Measurements from ENCODE around the gene TRIM44.
A peak's percentile ranks its signal among the peaks of the same experiment; 100 is the strongest.
"Not testable (repeated sequence)": the region's sequence is repeated elsewhere in the genome, so short reads cannot be mapped to it uniquely, and the experiment has no call there.

Gene TRIM44

DNA sequence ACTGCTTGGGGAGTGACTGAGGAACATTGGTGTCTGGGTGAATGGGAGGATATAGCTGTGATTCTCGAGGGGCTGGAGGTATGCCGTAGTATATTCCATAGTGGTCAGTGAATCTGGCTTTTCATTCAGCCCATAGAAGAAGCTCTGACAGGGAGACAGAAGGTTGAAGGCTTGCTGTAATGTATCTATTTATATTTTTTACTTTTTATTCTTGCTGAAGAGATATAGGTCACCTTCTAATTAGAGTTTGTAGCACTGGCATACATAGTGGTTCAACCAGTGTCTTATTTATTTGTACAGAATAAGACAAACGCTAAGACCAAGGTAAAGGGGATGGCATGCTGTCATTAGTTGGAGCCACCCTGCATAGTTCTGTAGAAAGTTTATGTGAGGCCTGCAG lies 10.0 kb downstream of the TRIM44 start:
- DNase-seq (ENCODE audit: low spot score): no peak

GRCh38 chr11:35675901-35676610 lies 13.5 kb downstream of the TRIM44 start:
- DNase-seq (ENCODE audit: low spot score): peak; percentile 20

DNA sequence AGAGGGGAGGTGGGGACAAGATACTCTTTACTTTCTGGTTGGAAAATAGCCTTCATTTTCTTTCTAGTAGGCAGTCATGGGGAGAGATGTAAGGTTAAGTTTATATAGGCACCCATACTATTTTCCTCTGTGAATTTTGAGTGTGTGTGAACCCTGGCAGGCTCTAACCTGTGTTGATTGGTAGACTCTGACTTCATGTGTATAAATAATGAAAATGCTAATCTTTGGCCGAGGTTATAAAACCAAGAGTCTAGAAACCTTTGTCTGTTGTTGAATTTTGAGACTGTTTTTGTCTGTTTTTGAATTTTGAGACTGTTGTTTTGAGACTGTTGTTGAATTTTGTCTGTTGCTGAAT lies 14.0 kb downstream of the TRIM44 start:
- DNase-seq (ENCODE audit: low spot score): no peak

DNA sequence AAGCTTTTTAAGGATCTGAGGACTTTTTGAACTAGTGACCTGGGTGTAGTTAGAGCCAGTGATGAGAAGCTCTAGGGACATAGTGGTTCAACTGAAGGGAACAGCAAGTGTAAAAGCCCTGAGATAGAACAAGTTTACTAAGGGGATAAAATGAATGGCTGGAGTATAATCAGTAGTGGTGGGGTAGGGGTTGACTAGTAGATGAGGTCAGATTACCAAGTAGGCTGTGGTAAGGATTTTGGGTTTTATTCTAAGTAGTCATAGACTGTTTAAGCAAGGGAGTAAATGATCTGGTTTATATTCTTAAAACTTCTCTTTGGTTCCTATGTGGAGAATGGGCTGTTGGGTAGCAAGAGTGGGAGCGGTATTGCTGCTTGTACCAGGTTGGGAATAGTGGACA lies 15.3 kb downstream of the TRIM44 start:
- DNase-seq (ENCODE audit: low spot score): no peak

DNA sequence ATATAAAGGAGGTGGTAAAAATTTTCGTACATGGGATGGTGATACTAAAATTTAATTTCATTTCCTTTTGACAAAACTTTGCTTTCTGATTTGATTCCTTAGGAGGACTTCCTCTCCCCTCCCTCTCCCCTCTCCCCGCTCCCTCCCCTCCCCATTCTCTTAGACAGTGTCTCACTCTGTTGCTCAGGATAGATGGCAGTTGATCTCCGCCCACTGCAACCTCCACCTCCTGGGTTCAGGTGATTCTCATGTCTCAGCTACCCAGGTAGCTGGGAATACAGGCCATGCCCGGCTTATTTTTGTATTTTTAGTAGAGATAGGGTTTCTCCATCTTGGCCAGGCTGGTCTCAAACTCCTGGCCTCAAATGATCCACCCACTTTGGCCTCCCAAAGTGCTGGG lies 15.9 kb downstream of the TRIM44 start:
- DNase-seq (ENCODE audit: low spot score): no peak

DNA sequence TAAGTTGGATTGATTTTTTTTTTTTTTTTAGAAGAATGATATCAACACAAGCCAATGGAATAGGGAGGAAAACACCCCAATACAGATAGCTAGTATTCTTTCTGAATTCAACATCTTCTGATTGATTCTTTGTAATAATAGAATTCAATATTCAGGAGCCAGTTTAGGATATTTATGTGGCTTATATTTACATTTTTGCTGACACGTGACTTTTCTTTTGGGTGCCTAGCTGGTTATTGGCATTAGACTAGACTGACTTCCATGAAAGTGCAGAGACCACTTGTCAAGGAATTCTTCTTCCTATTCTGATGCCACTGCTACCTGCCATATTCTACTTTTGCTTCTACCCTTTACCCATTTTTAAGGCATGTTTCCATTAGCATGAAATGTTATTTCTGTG lies 16.4 kb downstream of the TRIM44 start:
- no peak for DNase-seq (ENCODE audit: low spot score)

- DNase-seq (ENCODE audit: low spot score): no peak
These were observed 17.9 kb downstream of the TRIM44 start for GRCh38 chr11:35680506-35680905.

DNA sequence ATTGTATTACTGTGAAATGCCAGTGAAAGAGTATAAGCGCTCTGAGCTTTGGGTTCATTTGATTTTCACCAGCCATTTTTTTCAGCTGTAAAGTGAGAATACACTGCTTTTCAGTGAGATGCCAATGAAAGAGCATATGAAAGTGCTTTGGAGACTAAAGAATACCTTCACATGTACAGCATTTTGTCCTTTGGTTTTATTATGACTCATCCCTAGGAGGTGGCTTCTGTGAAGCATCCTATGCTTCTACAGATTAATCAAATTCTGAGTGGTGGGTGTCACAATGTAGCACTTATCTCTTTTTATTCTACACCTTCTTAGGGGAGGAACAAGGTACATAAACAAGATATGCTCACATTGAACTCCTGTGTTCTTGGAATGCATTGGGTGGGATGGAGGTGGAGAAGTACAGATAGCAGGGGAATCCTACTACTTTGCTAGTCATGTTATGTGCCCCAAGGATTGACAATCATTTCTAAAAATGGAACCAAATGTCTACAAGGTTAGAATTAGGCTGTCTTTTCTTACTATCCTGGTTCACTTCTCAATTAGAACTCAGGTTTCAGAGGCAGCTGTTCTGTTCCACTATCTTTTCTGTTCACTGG lies 18.7 kb downstream of the TRIM44 start:
- no peak for DNase-seq (ENCODE audit: low spot score)

DNA sequence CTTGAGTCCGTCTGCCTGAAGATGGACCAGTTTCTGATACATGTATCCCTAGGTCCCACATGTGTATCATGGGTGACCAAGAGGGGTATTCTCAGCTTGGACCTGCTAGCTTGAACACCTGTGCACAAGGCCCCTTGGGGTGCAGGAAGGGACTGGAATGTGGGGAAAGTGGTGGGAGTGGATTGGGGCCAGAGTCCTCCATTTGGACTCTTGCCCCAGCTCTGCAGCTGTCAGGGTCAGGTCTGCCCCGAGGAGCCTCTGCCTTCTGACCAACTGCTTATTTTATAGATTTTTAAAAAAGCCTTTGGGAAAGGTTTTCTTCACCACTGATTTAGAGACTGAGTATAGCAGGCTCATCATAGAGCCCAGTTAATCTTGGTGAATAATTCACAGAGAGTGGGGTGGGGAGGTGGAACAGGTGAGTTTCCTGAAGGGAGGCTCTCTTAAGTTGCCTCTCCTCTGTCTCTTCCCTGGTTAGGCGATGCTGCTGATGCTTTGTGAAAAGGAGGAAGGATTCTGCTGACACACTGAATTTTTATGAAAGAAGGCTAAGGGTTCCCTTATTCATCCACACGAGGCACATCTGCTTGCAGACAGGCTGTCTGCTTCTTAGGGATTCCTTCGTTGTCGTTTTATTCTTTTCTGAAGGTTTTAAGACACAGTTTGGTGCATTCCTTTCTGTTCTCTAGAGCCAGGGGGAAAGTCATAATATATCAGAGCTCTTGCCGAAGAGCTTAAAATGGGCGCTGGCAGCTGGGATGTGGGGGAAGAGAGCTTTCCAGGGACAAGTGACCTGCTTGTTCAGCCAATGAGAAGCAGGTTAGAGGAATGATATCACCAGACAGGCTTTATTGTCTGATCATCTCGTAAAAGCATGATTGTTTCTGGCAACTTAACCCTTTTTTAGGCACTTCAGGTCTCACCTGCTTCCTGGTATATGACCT lies 19.9 kb downstream of the TRIM44 start:
- DNase-seq (ENCODE audit: low spot score): peak; percentile 69

- DNase-seq (ENCODE audit: low spot score): no peak
These were observed 21.3 kb downstream of the TRIM44 start for GRCh38 chr11:35683728-35684339.

DNA sequence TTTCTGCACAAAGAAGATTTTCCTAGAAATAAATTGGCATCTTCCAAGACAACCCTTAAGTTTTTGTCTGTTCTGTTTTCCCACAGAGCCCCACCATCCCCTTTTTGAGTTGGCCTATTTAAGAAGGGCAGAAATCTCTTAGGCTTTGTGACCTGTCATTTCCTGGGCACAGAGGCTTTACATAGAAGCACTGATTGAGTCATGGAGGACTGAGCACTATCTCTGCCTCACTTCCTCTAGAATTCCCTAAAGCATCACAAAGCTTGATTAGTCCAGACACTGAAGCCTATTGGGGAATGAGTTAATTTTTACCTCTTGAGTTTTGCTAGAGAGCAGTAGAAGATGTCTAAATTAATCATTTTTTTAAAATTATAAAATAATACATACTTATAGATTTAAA lies 25.4 kb downstream of the TRIM44 start:
- DNase-seq (ENCODE audit: low spot score): no peak

- no peak for DNase-seq (ENCODE audit: low spot score)
These were observed 26.8 kb downstream of the TRIM44 start for GRCh38 chr11:35689081-35689996.

- DNase-seq (ENCODE audit: low spot score): no peak
These were observed 39.6 kb downstream of the TRIM44 start for GRCh38 chr11:35702126-35702525.

DNA sequence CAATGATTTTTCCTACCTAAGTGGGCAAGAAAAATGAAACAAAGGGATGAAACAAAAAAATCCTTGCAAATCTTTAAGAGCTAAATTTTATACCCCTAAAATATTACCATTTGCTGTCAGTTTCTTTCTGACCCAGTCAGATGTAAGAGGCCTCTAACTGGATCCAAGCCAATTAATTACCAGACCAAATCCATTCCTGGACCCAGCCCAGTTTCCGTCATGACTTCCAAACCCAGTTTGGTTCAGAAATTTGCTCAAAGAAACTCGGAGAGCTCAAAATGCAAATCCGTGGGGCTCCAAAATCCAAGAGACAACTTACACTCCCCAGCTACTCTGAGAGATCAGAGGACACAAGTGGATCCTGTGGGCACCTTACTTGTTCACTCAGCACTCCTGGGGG lies 46.8 kb downstream of the TRIM44 start:
- no peak for DNase-seq (ENCODE audit: low spot score)

- DNase-seq (ENCODE audit: low spot score): no peak
These were observed 48.8 kb downstream of the TRIM44 start for GRCh38 chr11:35711173-35711910.

DNA sequence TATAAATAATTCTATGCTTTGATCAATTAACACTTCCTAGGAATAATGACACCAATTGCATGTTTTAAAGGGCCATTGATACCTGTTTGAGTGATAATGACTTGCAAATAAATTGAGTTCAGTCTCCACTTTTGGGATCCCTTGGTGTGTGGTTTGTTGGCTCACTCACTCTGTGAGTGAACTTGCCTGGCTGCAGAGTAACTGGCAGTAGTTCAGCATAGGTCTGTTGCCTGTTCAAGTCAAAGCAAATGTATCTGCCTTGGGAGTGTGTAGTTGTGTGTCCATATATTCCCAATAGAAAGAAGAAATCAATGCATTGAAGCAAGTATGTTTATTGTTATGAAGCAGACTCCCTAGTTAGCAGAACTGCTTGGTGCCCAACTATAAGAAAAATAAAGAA lies 49.3 kb downstream of the TRIM44 start:
- no peak for DNase-seq (ENCODE audit: low spot score)

GRCh38 chr11:35712533-35712932 lies 50.0 kb downstream of the TRIM44 start:
- DNase-seq (ENCODE audit: low spot score): no peak

DNA sequence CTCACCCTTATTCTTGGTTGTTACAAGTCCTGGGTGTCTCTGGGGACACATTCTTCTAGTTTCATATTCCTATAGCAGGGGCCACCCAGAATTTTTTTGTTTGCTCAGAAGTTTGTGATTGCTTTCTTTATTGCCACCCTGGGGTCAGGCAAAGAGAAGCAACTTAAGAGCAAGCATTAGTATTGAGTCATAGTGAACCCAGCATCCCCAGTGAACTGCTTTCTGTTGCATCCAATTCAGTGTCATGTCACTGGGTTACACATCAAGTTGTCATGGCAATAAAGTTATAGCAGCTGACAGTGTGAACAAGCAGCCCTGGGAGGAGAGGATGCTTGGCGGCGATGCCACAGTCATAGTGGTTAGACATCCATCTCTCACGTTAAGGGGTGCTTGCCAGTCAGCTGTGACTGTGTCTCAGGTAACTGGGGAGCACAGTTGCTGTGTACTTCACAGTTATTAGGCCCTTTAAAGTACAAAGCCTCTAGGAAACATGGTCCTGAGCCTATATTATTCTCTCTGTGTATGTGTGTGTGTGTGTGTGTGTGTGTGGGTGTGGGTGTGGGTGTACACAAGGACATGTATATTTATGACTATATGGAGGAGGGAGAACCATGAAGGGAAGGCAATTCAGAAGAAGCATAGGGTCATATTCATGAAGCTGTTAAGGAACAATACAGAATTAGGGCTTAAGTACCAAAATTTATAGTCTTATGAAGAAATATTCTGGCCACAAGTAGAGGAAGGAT lies 52.5 kb downstream of the TRIM44 start:
- DNase-seq (ENCODE audit: low spot score): peak; percentile 47

DNA sequence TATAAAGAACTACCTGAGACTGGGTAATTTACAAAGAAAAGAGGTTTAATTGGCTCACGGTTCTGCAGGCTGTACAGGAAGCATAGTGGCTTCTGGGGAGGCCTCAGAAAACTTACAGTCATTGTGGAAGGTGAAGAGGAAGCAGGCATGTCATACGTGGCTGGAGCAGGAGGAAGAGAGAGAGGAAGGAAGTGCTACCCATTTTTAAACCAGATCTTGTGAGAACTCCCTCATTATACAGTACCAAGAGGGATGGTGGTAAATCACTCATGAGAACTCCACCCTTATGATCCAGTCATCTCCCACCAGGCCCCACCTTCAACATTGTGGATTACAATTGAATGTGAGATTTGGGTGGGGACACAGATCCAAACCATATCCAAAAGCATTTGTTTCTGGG lies 53.1 kb downstream of the TRIM44 start:
- not testable (repeated sequence) for DNase-seq (ENCODE audit: low spot score)

GRCh38 chr11:35717043-35717442 lies 54.5 kb downstream of the TRIM44 start:
- no peak for DNase-seq (ENCODE audit: low spot score)
